HG02943 (cell line): Measurements from ENCODE around the gene TAF11L9.
"Not testable (repeated sequence)": the region's sequence is repeated elsewhere in the genome, so short reads cannot be mapped to it uniquely, and the experiment has no call there.

Experiments
- ATAC-seq: cut with Tn5 transposase; IDR thresholded peaks from one replicate; pipeline ENCODE4 v1.9.1; 2021; ENCODE audit warnings: mild to moderate bottlenecking, low read depth, moderate library complexity; ENCODE audit not compliant: unreplicated experiment

Gene TAF11L9

DNA sequence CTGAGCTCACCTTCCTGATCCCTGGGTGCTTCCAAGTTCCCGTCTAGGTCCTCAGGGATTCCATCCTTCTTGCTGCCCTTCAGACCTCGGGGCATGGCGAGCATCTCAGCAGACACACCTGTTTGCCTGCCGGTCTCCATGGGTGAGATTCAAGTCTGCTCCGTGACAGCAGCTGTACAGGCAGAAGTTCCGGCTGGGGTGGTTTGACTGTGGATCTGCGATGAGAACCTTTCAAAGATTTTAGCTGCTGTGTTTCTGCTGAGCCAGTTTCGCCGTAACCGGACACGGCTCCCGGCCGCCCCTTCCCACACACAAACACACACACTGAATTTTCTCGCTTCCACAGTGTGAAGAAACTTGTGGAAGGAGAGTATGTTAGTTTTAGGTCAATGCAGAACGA, at the start of gene TAF11L9:
Gene TAF11L9 (minus strand): TSS at position 140 of the 400 bp plus-strand sequence.
- ATAC-seq: not testable (repeated sequence)

DNA sequence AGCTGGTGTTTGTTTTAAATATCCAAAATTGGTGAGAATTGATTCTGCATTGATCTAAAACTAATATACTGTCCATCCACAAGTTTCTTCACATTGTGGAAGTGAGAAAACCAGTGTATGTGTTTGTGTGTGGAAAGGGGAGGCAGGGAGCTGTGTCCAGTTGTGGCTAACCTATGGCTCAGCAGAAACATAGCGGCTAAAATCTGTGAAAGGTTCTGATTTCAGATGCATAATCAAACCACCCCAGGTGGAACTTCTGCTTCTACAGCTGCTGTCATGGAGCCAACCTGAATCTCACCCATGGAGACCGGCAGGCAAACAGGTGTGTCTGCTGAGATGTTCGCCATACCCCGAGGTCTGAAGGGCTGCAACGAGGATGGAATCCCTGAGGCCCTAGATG, 40.0 kb upstream of the TAF11L9 start, which contains the start of gene TAF11L14:
Gene TAF11L14 (plus strand): TSS at position 301 of the 400 bp plus-strand sequence.
- ATAC-seq: no peak

- ATAC-seq: not testable (repeated sequence)
Observed at GRCh38 chr5:17631788-17632187, 37.6 kb upstream of the TAF11L9 start, which contains the start of gene TAF11L13. TAF11L13 (plus strand) TSS chr5:17632088.

DNA sequence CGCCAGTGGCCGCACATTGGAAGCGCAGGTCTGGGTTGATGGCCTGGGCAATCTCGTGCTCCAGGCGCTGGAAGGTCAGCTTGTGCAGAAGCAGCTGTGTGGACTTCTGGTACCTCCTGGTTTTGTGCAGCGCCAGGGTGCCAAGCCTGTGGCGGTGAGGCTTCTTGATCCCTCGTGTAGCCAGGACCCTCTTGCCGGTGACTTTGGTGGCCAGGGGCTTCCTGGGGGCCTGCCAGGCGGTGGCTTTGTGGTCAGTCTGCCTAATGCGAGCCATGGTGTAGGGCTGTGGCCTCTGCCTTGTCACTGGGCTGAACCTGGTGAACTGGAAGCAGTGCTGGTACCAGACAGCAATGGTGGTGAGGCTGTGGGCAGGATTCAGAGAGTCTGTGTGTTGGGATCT, 31.5 kb upstream of the TAF11L9 start:
- no peak for ATAC-seq

- no peak for ATAC-seq
Observed at GRCh38 chr5:17620627-17621026, 26.4 kb upstream of the TAF11L9 start.

DNA sequence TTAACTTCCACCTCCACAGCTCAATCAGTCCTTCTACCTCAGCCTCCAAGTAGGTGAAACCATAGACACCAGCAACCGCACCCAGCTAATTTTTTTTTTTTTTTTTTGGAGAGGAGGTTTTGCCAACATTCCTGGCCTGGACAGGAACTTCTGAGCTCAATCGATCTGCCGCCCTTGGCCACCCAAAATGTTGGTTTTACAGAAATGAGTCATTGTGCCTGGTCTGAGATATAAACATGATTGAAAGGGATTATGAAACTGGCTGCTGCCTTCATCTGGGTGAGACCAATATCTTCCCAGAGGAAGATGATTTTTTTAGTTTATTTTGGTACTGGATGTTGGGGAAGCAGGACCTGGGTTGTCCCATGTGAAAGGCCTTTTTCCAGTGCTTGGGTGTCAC, 25.2 kb upstream of the TAF11L9 start:
- no peak for ATAC-seq

DNA sequence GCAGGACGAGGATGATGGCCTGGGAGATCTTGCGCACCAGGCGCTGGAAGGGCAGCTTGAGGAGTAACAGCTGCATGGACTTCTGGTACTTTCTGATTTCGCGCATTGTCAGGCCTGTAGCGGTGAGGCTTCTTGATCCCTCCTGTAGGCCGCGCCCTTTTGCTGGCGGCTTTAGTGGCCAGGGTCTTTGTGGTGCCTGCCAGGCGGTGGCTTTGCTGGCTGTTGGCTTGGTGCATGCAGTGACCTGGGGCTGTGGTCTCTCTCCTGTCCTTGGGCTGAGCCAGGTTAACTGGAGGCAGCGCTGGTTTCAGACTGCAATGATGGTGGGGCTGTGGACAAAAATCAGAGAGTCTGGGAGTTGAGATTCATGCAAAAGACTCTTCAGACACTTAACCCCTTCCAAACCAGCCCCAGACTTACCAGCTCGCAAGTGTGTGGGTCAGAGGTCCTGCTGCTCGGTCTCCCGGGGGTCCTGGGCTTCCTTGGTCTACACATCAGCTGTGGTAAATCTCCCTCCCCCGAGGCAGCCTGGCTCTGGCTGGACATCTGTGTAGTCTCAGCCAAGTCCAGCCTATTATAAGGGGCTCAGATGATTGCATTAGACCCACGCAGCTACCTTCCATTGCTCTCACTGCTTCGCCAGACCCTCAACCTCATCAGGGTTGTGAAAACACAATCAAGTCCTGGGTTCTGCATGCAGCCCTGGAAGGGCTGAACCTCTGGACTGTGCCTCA, 20.8 kb upstream of the TAF11L9 start:
- ATAC-seq: no peak

DNA sequence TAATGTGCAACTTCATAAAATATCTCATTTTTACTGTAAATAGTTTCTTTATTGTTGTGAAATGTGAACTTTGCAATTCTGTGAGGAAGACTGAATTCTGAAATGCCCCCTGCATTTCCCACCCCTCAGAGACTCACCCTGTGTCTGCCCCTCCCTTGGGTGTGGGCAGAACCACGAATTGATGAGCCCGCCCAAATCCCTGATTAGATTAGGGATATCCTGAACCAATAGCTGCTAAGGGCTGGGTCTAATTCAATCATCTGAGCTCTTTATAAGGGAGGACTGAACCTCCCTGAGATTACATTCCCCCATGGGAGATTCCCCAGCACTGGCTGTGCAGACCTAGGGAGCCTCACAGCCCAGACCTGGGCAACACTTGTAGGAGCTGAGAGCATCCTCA, 15.9 kb upstream of the TAF11L9 start, which contains the start of gene TAF11L12:
Gene TAF11L12 (plus strand): TSS at position 301 of the 400 bp plus-strand sequence.
- ATAC-seq: not testable (repeated sequence)

DNA sequence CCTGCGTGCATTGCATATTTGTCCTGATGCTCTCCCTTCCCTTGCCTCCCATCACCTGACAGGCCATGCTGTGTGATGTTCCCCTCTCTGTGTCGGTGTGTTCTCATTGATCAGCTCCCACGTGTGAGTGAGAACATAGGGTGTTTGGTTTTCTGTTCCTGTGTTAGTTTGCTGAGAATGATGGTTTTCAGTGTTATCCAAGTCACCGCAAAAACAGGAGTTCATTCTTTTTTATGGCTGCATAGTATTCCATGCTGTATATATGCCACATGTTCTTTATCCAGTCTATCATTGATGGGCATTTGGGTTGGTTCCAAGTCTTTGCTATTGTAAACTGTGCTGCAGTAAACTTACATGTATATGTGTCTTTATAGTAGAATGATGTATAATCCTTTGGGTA, 13.3 kb upstream of the TAF11L9 start:
- ATAC-seq: not testable (repeated sequence)

GRCh38 chr5:17604951-17605350, 10.8 kb upstream of the TAF11L9 start:
- ATAC-seq: no peak

DNA sequence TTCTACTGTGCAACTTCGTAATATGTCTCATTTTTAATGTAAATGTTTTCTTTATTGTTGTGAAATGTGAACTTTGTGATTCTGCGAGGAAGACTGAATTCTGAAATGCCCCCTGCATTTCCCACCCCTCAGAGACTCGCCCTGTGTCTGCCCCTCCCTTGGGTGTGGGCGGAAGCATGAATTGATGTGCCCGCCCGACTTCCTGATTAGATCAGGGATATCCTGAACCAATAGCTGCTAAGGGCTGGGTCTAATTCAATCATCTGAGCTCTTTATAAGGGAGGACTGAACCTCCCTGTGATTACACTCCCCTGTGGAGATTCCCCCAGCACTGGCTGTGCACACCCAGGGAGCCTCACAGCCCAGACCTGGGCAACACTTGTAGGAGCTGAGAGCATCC, 9.7 kb upstream of the TAF11L9 start, which contains the start of gene TAF11L11:
Gene TAF11L11 (plus strand): TSS at position 304 of the 400 bp plus-strand sequence.
- ATAC-seq: not testable (repeated sequence)

- not testable (repeated sequence) for ATAC-seq
Observed at GRCh38 chr5:17597728-17598127, 3.5 kb upstream of the TAF11L9 start, which contains the start of gene TAF11L10. TAF11L10 (minus strand) TSS chr5:17597828.

DNA sequence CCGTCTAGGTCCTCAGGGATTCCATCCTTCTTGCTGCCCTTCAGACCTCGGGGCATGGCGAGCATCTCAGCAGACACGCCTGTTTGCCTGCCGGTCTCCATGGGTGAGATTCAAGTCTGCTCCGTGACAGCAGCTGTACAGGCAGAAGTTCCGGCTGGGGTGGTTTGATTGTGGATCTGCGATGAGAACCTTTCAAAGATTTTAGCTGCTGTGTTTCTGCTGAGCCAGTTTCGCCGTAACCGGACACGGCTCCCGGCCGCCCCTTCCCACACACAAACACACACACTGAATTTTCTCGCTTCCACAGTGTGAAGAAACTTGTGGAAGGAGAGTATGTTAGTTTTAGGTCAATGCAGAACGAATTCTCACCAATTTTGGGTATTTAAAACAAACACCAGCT, 3.3 kb downstream of the TAF11L9 start, which contains the start of gene TAF11L8:
Gene TAF11L8 (minus strand): TSS at position 101 of the 400 bp plus-strand sequence.
- not testable (repeated sequence) for ATAC-seq

DNA sequence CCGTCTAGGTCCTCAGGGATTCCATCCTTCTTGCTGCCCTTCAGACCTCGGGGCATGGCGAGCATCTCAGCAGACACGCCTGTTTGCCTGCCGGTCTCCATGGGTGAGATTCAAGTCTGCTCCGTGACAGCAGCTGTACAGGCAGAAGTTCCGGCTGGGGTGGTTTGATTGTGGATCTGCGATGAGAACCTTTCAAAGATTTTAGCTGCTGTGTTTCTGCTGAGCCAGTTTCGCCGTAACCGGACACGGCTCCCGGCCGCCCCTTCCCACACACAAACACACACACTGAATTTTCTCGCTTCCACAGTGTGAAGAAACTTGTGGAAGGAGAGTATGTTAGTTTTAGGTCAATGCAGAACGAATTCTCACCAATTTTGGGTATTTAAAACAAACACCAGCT, 8.5 kb downstream of the TAF11L9 start, which contains the start of gene TAF11L7:
Gene TAF11L7 (minus strand): TSS at position 101 of the 400 bp plus-strand sequence.
- not testable (repeated sequence) for ATAC-seq
